Neural progenitor cell (in vitro differentiated cells): ENCODE measurements around the gene HNRNPA1. TPM values are rescaled to one million over a fixed set of nuclear protein-coding genes. Genes with fewer than 3 reads are reported as not detected.

Experiments used
- DNase-seq: peaks from one replicate; pipeline ENCODE4 v3.0.0-alpha.2; 2016; ENCODE audit warnings: low spot score
- H2AFZ ChIP-seq: fragments of 200-600 bp; sonication (generic); replicated peaks from 2 replicates; pipeline ENCODE4 v1.6.1; 2016; ENCODE audit warnings: antibody characterized with exemption
- H3F3A ChIP-seq: fragments of 200-600 bp; sonication (generic); 2 replicates; pipeline ENCODE4 v1.6.1; 2016; ENCODE audit warnings: antibody characterized with exemption, low read depth
- H3K27ac ChIP-seq: fragments of 200-600 bp; sonication (generic); 2 replicates; pipeline ENCODE4 v1.5.1; 2016; ENCODE audit warnings: mild to moderate bottlenecking
- H3K27me3 ChIP-seq: fragments of 200-600 bp; sonication (generic); 2 replicates; pipeline ENCODE4 v1.6.1; 2016; ENCODE audit warnings: mild to moderate bottlenecking, moderate library complexity
- H3K36me3 ChIP-seq: fragments of 200-600 bp; sonication (generic); 2 replicates; pipeline ENCODE4 v1.5.1; 2016
- H3K4me1 ChIP-seq: fragments of 200-600 bp; sonication (generic); 2 replicates; pipeline ENCODE4 v1.6.1; 2016; ENCODE audit warnings: mixed run types
- H3K4me2 ChIP-seq: fragments of 200-600 bp; sonication (generic); 2 replicates; pipeline ENCODE4 v1.6.1; 2016
- H3K4me3 ChIP-seq: fragments of 200-600 bp; sonication (generic); 2 replicates; pipeline ENCODE4 v1.5.1; 2016
- H3K79me2 ChIP-seq: fragments of 200-600 bp; sonication (generic); 2 replicates; pipeline ENCODE4 v1.6.1; 2016; ENCODE audit warnings: low read depth
- H3K9ac ChIP-seq: fragments of 200-600 bp; sonication (generic); 2 replicates; pipeline ENCODE4 v1.6.1; 2016
- H3K9me3 ChIP-seq: fragments of 200-600 bp; sonication (generic); 2 replicates; pipeline ENCODE4 v1.5.1; 2016; ENCODE audit warnings: low read depth
- H4K20me1 ChIP-seq: fragments of 200-600 bp; sonication (generic); 2 replicates; pipeline ENCODE4 v1.6.1; 2016; ENCODE audit warnings: low read depth
- H3K27ac Mint-ChIP-seq: 3 replicates; pipeline ENCODE4 v1.8.0; 2021; ENCODE audit warnings: mixed read lengths
- H3K27me3 Mint-ChIP-seq: 2 replicates; pipeline ENCODE4 v1.8.0; 2022; ENCODE audit warnings: low read depth, mild to moderate bottlenecking, inconsistent platforms, moderate library complexity, mixed read lengths; ENCODE audit not compliant: insufficient read depth
- H3K36me3 Mint-ChIP-seq: 3 replicates; pipeline ENCODE4 v1.8.0; 2021; ENCODE audit warnings: mixed read lengths
- H3K4me1 Mint-ChIP-seq: 3 replicates; pipeline ENCODE4 v1.8.0; 2021; ENCODE audit warnings: mixed read lengths
- H3K4me3 Mint-ChIP-seq: 3 replicates; pipeline ENCODE4 v1.8.0; 2021; ENCODE audit warnings: mild to moderate bottlenecking, moderate library complexity, mixed read lengths
- H3K9me3 Mint-ChIP-seq: 3 replicates; pipeline ENCODE4 v1.8.0; 2020; ENCODE audit warnings: mixed read lengths
- EZH2 ChIP-seq: fragments of 200-600 bp; sonication (generic); IDR thresholded peaks from 2 replicates; pipeline ENCODE4 v1.6.1; 2017; ENCODE audit warnings: antibody characterized with exemption, mild to moderate bottlenecking, moderate library complexity
- EZH2phosphoT487 ChIP-seq: fragments of 200-600 bp; sonication (generic); IDR thresholded peaks from 2 replicates; pipeline ENCODE4 v1.6.1; 2017; ENCODE audit warnings: antibody characterized with exemption
- total RNA-seq: library from RNA; depleted of rRNA; stranded (reverse); fragments of >200 nt; gene quantifications from 2 replicates; pipeline ENCODE4 v1.2.3, GENCODE V29; 2015; ENCODE audit warnings: low replicate concordance
- TF ChIP-seq, protein P1 (sequence below): fragments of 200-600 bp; sonication (generic); IDR thresholded peaks from 2 replicates; pipeline ENCODE4 v1.5.1; 2017; ENCODE audit warnings: antibody characterized with exemption, mild to moderate bottlenecking

The HNRNPA1 gene
- total RNA-seq, 1 donor from 2014 or later = 2,341 TPM

DNA sequence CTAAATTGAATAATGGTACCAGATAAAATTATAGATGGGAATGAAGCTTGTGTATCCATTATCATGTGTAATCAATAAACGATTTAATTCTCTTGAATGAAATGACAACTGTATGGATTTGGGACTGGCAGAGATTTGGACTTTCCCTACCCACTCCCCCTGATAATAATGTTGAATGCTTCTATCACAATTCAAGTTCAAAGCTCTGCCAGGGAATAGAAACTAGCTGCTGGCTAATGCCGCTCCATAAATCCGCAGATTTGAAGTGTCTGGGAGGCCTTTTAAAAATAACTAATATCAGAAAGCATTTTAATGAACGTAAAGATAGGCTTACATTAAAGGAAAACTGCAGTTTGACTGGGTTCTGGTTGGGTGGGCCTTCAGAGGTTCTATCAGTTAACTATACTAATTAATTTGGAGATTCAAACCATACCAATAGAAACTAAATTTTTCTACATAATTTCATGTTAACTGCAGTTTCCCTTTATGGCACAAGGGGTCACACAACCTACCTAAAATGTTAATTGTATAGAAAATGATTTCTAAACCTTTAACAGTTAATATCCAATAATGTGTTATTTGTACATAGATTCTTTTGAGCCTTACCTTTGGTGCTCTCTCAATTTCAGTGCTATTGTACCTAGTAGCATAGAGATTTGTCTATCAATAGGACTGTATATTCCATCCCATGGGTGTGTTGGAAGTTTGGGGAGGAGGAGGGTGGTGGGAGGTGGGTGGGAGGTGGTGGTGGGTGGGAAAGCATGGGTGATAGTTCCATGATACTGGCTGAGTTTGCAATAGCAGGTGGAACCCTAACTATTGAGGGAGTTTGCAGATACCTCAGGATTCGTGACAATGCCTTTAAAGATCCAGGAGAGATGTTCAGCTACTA, 4.9 kb downstream of the HNRNPA1 start:
- TF ChIP-seq, protein P1, sequence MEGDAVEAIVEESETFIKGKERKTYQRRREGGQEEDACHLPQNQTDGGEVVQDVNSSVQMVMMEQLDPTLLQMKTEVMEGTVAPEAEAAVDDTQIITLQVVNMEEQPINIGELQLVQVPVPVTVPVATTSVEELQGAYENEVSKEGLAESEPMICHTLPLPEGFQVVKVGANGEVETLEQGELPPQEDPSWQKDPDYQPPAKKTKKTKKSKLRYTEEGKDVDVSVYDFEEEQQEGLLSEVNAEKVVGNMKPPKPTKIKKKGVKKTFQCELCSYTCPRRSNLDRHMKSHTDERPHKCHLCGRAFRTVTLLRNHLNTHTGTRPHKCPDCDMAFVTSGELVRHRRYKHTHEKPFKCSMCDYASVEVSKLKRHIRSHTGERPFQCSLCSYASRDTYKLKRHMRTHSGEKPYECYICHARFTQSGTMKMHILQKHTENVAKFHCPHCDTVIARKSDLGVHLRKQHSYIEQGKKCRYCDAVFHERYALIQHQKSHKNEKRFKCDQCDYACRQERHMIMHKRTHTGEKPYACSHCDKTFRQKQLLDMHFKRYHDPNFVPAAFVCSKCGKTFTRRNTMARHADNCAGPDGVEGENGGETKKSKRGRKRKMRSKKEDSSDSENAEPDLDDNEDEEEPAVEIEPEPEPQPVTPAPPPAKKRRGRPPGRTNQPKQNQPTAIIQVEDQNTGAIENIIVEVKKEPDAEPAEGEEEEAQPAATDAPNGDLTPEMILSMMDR = peak; percentile 46
- no peak for TF ChIP-seq EZH2phosphoT487
- Histone ChIP-seq H3K36me3 (peaks cover 49% of the 10 kb centered on the region), H3K9me3 (no peaks in the 10 kb centered on the region), H4K20me1 (peaks cover 92% of the 10 kb centered on the region), H2AFZ (no peak overlapping the region), H3K27ac (peak overlapping the region; percentile 26), H3K9ac (no peak overlapping the region), H3F3A (peaks cover 95% of the 10 kb centered on the region), H3K4me1 (peaks cover 24% of the 10 kb centered on the region), H3K4me2 (peak overlapping the region; percentile 99), H3K4me3 (peak overlapping the region; percentile 88), H3K79me2 (peaks cover 68% of the 10 kb centered on the region), H3K27me3 (no peaks in the 10 kb centered on the region)
- Mint-ChIP-seq H3K36me3 (peaks cover 21% of the 10 kb centered on the region), H3K27ac (no peak overlapping the region), H3K4me1 (peaks cover 48% of the 10 kb centered on the region), H3K9me3 (no peaks in the 10 kb centered on the region), H3K4me3 (peak overlapping the region; percentile 50), H3K27me3 (peaks cover 12% of the 10 kb centered on the region)
- no peak for DNase-seq

DNA sequence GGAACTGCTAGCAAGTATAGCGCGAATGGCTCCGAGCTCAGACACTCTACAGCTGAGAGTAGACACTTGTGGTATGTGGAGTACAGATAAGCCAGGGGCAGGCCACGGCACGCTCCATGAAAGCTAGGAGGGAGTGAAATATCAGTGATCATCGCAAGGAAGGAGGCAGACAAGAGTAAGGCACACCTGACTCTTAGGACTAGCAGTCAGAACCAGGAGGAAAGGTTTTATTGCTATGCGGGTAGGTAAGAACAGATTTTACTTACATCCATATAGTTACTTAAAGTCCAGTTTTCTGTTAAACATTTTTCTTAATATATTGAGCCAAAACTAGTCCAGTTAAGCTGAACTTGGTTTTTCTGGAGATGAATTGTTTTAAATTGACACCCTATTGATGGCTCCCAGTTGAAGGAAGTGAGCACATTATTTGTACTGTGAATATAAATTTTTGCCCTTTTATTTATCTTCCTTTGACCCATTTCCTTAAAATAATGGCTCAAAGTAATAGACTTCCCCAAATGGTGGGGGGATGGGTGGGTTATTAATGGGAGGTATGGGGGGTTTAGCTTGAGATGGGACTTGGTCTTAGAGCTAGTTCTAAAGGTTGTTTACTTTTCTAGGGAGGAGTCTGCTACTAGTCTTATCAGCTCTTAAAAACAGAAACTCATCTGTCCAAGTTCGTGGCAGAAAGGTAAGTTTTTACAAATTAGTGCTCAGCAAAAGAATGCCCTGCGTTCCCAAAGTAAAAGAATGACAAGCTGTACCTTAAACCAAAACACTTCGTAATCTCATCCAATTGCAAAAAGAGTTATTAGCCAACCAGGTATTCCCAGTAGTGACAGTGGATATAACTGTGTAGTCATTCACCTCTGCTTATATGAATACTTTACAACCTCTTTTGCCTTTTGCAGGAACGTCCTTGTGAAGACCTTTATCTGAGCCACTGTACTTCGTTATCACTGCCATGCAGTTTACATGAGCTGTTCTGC, 5.8 kb downstream of the HNRNPA1 start:
- no peak for DNase-seq
- TF ChIP-seq EZH2phosphoT487 (no peak), EZH2 (no peak)
- TF ChIP-seq, protein P1 = no peak
- Mint-ChIP-seq H3K27ac (no peak overlapping the region), H3K27me3 (peaks cover 16% of the 10 kb centered on the region), H3K9me3 (no peaks in the 10 kb centered on the region), H3K4me3 (peak overlapping the region; percentile 25), H3K4me1 (peaks cover 47% of the 10 kb centered on the region), H3K36me3 (peaks cover 21% of the 10 kb centered on the region)
- peaks cover 86% of the 10 kb centered on the region for H4K20me1 ChIP-seq
- H3F3A ChIP-seq = peaks cover 91% of the 10 kb centered on the region
- no peaks in the 10 kb centered on the region for H3K27me3 ChIP-seq
- H3K4me1 ChIP-seq = peaks cover 24% of the 10 kb centered on the region
- H3K79me2 ChIP-seq = peaks cover 59% of the 10 kb centered on the region
- H3K4me2 ChIP-seq = peak overlapping the region; percentile 99
- H3K4me3 ChIP-seq = no peak overlapping the region
- H3K9me3 ChIP-seq = no peaks in the 10 kb centered on the region
- no peak overlapping the region for H3K9ac ChIP-seq
- H2AFZ ChIP-seq = no peak overlapping the region
- H3K27ac ChIP-seq = peak overlapping the region; percentile 26
- peaks cover 48% of the 10 kb centered on the region for H3K36me3 ChIP-seq

DNA sequence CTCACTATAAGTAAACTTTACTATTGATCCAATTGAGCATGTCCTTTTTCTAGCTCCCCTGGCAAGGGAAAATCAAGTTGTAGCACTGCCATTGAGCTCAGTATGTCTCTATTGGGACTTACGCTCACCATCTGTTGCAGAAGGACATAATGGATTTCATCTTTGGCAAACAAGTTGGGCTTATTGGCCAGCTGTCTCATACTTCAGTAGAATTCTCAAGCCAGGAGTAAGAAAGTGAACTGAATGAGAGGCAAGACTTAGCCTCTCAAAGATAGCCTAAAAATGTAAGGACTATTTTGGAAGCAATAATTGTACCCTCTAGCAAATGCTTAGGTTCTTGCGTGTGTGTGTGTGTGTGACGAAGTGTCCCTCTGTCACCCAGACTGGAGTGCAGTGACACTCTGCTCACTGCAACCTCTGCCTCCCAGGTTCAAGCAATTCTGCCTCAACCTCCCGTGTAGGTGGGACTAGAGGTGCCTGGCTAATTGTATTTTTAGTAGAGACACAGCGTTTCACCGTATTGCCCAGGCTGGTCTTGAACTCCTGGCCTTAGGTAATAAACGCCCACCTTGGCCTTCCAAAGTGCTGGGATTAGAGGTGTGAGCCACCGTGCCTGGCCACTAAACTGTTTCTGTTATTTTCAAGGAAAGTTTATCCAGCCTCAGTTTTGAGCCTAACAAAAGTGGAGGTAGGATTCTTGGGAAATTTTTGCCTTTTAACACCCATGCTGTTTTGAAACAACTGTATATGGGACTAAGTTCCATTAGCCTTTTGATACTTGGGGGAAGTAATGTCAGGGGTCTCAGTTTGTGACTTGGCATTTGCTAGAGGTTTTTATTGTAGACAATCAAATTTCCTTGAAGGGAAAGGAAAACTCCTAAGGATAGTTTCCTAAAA, 7.0 kb downstream of the HNRNPA1 start:
- Histone ChIP-seq H4K20me1 (peaks cover 74% of the 10 kb centered on the region), H3K9me3 (no peaks in the 10 kb centered on the region), H3K36me3 (peaks cover 36% of the 10 kb centered on the region), H3K9ac (no peak overlapping the region), H3K4me1 (peaks cover 20% of the 10 kb centered on the region), H3K27ac (peak overlapping the region; percentile 70), H3F3A (peaks cover 79% of the 10 kb centered on the region), H2AFZ (no peak overlapping the region), H3K4me3 (no peak overlapping the region), H3K79me2 (peaks cover 48% of the 10 kb centered on the region), H3K4me2 (peak overlapping the region; percentile 21), H3K27me3 (no peaks in the 10 kb centered on the region)
- Mint-ChIP-seq H3K36me3 (peaks cover 21% of the 10 kb centered on the region), H3K9me3 (no peaks in the 10 kb centered on the region), H3K27ac (no peak overlapping the region), H3K4me3 (no peak overlapping the region), H3K4me1 (peaks cover 35% of the 10 kb centered on the region), H3K27me3 (peaks cover 17% of the 10 kb centered on the region)
- TF ChIP-seq EZH2 = no peak
- TF ChIP-seq, protein P1 = no peak
- no peak for TF ChIP-seq EZH2phosphoT487
- DNase-seq = no peak
